ENCODE data around the gene NCAPH2.

The NCAPH2 gene

GRCh38 chr22:50476868-50477267 is 31.2 kb upstream of the NCAPH2 start:
- H3K27ac ChIP-seq (ENCODE audit: low read length) = no peak overlapping the region
- peaks cover 1% of the 10 kb centered on the region for H3K27me3 ChIP-seq (ENCODE audit: low read depth, low read length)
- H3K4me1 ChIP-seq (ENCODE audit: control insufficient read depth in 1 of 2, insufficient read depth in 2 of 2, low read length in 2 of 2) = peaks cover 16 to 29% of the 10 kb centered on the region in 2 donors
- H3K36me3 ChIP-seq (ENCODE audit: control insufficient read depth in 1 of 2, insufficient read depth in 2 of 2, low read length in 2 of 2) = no peaks in the 10 kb centered on the region
- no peak overlapping the region for H3K4me3 ChIP-seq (ENCODE audit: low read depth in 1 of 2, low read length in 2 of 2)
- no peaks in the 10 kb centered on the region for H3K9me3 ChIP-seq (ENCODE audit: control insufficient read depth in 1 of 2, low read length in 2 of 2)

- Histone ChIP-seq H3K36me3 (ENCODE audit: control insufficient read depth in 1 of 2, insufficient read depth in 2 of 2, low read length in 2 of 2) (no peaks in the 10 kb centered on the region), H3K27me3 (ENCODE audit: low read depth, low read length) (peaks cover 5% of the 10 kb centered on the region), H3K4me3 (ENCODE audit: low read depth in 1 of 2, low read length in 2 of 2) (no peak overlapping the region), H3K4me1 (ENCODE audit: control insufficient read depth in 1 of 2, insufficient read depth in 2 of 2, low read length in 2 of 2) (peaks cover 7 to 23% of the 10 kb centered on the region in 2 donors), H3K9me3 (ENCODE audit: control insufficient read depth in 1 of 2, low read length in 2 of 2) (no peaks in the 10 kb centered on the region), H3K27ac (ENCODE audit: low read length) (no peak overlapping the region)
Measured at GRCh38 chr22:50477923-50478322, 30.1 kb upstream of the NCAPH2 start.

GRCh38 chr22:50479721-50480120 is 28.3 kb upstream of the NCAPH2 start:
- no peaks in the 10 kb centered on the region for H3K36me3 ChIP-seq (ENCODE audit: control insufficient read depth in 1 of 2, insufficient read depth in 2 of 2, low read length in 2 of 2)
- H3K27me3 ChIP-seq (ENCODE audit: low read depth, low read length) = peaks cover 5% of the 10 kb centered on the region
- peaks cover 0 to 11% of the 10 kb centered on the region in 2 donors for H3K4me1 ChIP-seq (ENCODE audit: control insufficient read depth in 1 of 2, insufficient read depth in 2 of 2, low read length in 2 of 2)
- no peaks in the 10 kb centered on the region for H3K9me3 ChIP-seq (ENCODE audit: control insufficient read depth in 1 of 2, low read length in 2 of 2)
- no peak overlapping the region for H3K27ac ChIP-seq (ENCODE audit: low read length)
- H3K4me3 ChIP-seq (ENCODE audit: low read depth in 1 of 2, low read length in 2 of 2) = no peak overlapping the region

- no peaks in the 10 kb centered on the region for H3K9me3 ChIP-seq (ENCODE audit: control insufficient read depth in 1 of 2, low read length in 2 of 2)
- no peak overlapping the region for H3K27ac ChIP-seq (ENCODE audit: low read length)
- peaks cover 5% of the 10 kb centered on the region for H3K27me3 ChIP-seq (ENCODE audit: low read depth, low read length)
- peaks cover 0 to 5% of the 10 kb centered on the region in 2 donors for H3K4me1 ChIP-seq (ENCODE audit: control insufficient read depth in 1 of 2, insufficient read depth in 2 of 2, low read length in 2 of 2)
- peak overlapping the region in 1 of 2 donors; percentile 54 for H3K4me3 ChIP-seq (ENCODE audit: low read depth in 1 of 2, low read length in 2 of 2)
- H3K36me3 ChIP-seq (ENCODE audit: control insufficient read depth in 1 of 2, insufficient read depth in 2 of 2, low read length in 2 of 2) = no peaks in the 10 kb centered on the region
Measured at GRCh38 chr22:50481045-50481439, 27.0 kb upstream of the NCAPH2 start.

GRCh38 chr22:50481440-50482106 is 26.5 kb upstream of the NCAPH2 start, which contains the start of gene ADM2:
Gene ADM2 (plus strand): TSS chr22:50481543. CDS start chr22:50481848, 305 bp downstream.
- H3K4me1 ChIP-seq (ENCODE audit: control insufficient read depth in 1 of 2, insufficient read depth in 2 of 2, low read length in 2 of 2) = peaks cover 0 to 5% of the 10 kb centered on the region in 2 donors
- H3K27me3 ChIP-seq (ENCODE audit: low read depth, low read length) = peaks cover 5% of the 10 kb centered on the region
- H3K27ac ChIP-seq (ENCODE audit: low read length) = no peak within 1 kb of the TSS
- no peaks in the 10 kb centered on the region for H3K36me3 ChIP-seq (ENCODE audit: control insufficient read depth in 1 of 2, insufficient read depth in 2 of 2, low read length in 2 of 2)
- H3K9me3 ChIP-seq (ENCODE audit: control insufficient read depth in 1 of 2, low read length in 2 of 2) = no peaks in the 10 kb centered on the region
- H3K4me3 ChIP-seq (ENCODE audit: low read depth in 1 of 2, low read length in 2 of 2) = peak within 1 kb of the TSS in 1 of 2 donors; percentile 54

GRCh38 chr22:50482107-50483074 is 25.6 kb upstream of the NCAPH2 start:
- H3K27me3 ChIP-seq (ENCODE audit: low read depth, low read length) = peaks cover 5% of the 10 kb centered on the region
- H3K9me3 ChIP-seq (ENCODE audit: control insufficient read depth in 1 of 2, low read length in 2 of 2) = no peaks in the 10 kb centered on the region
- no peak overlapping the region for H3K27ac ChIP-seq (ENCODE audit: low read length)
- peaks cover 0 to 5% of the 10 kb centered on the region in 2 donors for H3K4me1 ChIP-seq (ENCODE audit: control insufficient read depth in 1 of 2, insufficient read depth in 2 of 2, low read length in 2 of 2)
- H3K36me3 ChIP-seq (ENCODE audit: control insufficient read depth in 1 of 2, insufficient read depth in 2 of 2, low read length in 2 of 2) = no peaks in the 10 kb centered on the region
- peak overlapping the region in 1 of 2 donors; percentile 54 for H3K4me3 ChIP-seq (ENCODE audit: low read depth in 1 of 2, low read length in 2 of 2)

GRCh38 chr22:50483106-50483505 is 24.9 kb upstream of the NCAPH2 start:
- H3K36me3 ChIP-seq (ENCODE audit: control insufficient read depth in 1 of 2, insufficient read depth in 2 of 2, low read length in 2 of 2) = no peaks in the 10 kb centered on the region
- no peaks in the 10 kb centered on the region for H3K9me3 ChIP-seq (ENCODE audit: control insufficient read depth in 1 of 2, low read length in 2 of 2)
- H3K27ac ChIP-seq (ENCODE audit: low read length) = no peak overlapping the region
- peaks cover 0 to 5% of the 10 kb centered on the region in 2 donors for H3K4me1 ChIP-seq (ENCODE audit: control insufficient read depth in 1 of 2, insufficient read depth in 2 of 2, low read length in 2 of 2)
- H3K27me3 ChIP-seq (ENCODE audit: low read depth, low read length) = peaks cover 5% of the 10 kb centered on the region
- H3K4me3 ChIP-seq (ENCODE audit: low read depth in 1 of 2, low read length in 2 of 2) = no peak overlapping the region

- Histone ChIP-seq H3K4me1 (ENCODE audit: control insufficient read depth in 1 of 2, insufficient read depth in 2 of 2, low read length in 2 of 2) (peaks cover 0 to 5% of the 10 kb centered on the region in 2 donors), H3K9me3 (ENCODE audit: control insufficient read depth in 1 of 2, low read length in 2 of 2) (no peaks in the 10 kb centered on the region), H3K27me3 (ENCODE audit: low read depth, low read length) (peaks cover 5% of the 10 kb centered on the region), H3K4me3 (ENCODE audit: low read depth in 1 of 2, low read length in 2 of 2) (no peak overlapping the region), H3K27ac (ENCODE audit: low read length) (no peak overlapping the region), H3K36me3 (ENCODE audit: control insufficient read depth in 1 of 2, insufficient read depth in 2 of 2, low read length in 2 of 2) (no peaks in the 10 kb centered on the region)
Measured at GRCh38 chr22:50483556-50483955, 24.5 kb upstream of the NCAPH2 start.

GRCh38 chr22:50483977-50484853 is 23.8 kb upstream of the NCAPH2 start:
- no peaks in the 10 kb centered on the region for H3K9me3 ChIP-seq (ENCODE audit: control insufficient read depth in 1 of 2, low read length in 2 of 2)
- H3K4me3 ChIP-seq (ENCODE audit: low read depth in 1 of 2, low read length in 2 of 2) = no peak overlapping the region
- no peak overlapping the region for H3K27ac ChIP-seq (ENCODE audit: low read length)
- peaks cover 0 to 5% of the 10 kb centered on the region in 2 donors for H3K4me1 ChIP-seq (ENCODE audit: control insufficient read depth in 1 of 2, insufficient read depth in 2 of 2, low read length in 2 of 2)
- H3K27me3 ChIP-seq (ENCODE audit: low read depth, low read length) = peaks cover 5% of the 10 kb centered on the region
- H3K36me3 ChIP-seq (ENCODE audit: control insufficient read depth in 1 of 2, insufficient read depth in 2 of 2, low read length in 2 of 2) = no peaks in the 10 kb centered on the region

- peaks cover 5% of the 10 kb centered on the region for H3K27me3 ChIP-seq (ENCODE audit: low read depth, low read length)
Measured at GRCh38 chr22:50485221-50486131, 22.5 kb upstream of the NCAPH2 start.

More at GRCh38 chr22:50485221-50486131, 22.5 kb upstream of the NCAPH2 start:
- no peak overlapping the region for H3K4me3 ChIP-seq (ENCODE audit: low read depth in 1 of 2, low read length in 2 of 2)
- no peak overlapping the region for H3K27ac ChIP-seq (ENCODE audit: low read length)
- H3K36me3 ChIP-seq (ENCODE audit: control insufficient read depth in 1 of 2, insufficient read depth in 2 of 2, low read length in 2 of 2) = no peaks in the 10 kb centered on the region
- H3K9me3 ChIP-seq (ENCODE audit: control insufficient read depth in 1 of 2, low read length in 2 of 2) = no peaks in the 10 kb centered on the region
- peaks cover 0 to 5% of the 10 kb centered on the region in 2 donors for H3K4me1 ChIP-seq (ENCODE audit: control insufficient read depth in 1 of 2, insufficient read depth in 2 of 2, low read length in 2 of 2)

Measured in muscle layer of duodenum (tissue), 2 donors.